ENCODE data around the gene MYO5A.

Gene MYO5A

DNA sequence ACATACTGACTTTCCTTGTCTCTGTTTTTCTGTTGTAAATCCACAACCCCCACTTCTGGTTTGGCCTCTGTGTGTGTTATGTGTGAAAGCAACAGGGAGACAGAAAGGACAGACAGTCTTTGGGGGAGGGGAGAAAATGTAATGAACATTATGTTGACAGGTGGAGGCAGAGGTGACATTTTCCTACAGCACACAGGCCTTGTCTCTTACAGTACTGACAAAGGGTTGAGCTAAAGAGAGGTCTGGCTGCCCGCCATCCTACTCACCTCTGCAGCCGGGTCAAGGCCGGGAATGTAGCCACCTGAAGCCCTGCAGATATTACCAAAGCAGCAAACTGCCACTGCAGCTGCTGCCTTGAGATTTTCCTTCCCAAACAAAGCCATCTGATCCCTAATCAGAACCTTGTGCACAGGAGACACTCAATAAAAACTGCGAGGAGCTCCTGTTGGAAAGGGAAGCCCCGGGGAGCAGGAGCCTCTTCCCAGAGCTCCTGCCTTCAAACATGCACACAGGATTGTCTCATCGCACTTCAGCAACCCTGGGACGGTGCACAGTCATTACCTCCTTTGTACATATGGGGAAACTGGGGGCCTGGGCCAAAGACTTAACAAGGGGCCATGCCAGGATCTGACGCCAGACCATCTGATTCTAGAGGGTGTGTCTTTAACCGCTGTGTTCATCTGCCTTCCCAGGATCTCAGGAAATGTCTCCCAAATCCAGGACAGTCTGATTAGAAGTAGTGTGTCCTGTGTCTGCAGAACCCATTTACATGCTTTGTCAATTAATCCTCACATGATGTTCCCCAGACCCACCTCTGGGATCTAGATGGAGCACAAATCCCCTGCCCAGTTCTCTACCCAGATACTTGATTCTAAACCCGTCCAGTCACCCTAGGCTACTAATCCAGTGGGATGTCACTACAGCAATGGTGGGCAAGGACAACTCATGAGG lies 247.3 kb downstream of the MYO5A start:
- no peak for DNase-seq

DNA sequence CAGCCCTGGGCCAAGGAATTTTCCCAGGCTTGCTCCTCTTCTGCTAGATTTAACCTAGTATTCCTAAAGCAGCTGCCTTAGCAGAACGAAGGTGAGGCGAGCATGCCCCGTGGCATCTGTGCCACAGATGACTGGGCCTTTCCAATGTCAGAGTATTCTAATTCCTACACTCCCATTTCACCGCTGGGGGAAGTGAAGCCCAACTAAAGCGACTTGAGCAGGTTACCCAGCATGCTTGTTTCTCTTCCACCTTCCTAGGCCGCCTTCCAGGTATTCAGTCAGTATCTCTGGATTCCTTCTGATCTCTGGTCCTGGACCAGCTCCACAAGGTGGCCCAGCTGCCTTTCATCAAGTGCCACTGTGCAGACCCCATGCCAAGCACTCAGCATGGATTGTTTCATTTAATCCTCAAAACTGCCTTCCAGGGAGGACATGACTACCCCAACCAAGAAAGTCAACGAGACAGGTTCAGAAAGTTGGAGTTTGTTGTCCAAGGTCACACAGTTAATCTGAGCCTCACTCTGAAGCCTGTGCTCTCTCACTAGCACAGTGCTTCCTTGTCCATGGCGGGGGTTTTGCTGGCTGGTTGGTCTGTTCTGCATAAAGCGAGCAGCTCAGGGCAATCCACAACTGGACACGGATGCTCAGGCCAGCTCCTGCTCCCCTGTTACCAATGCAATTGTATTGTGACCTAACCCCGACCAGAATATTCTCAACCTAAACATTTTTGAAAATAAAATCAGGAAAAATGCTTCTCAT lies 248.2 kb downstream of the MYO5A start:
- no peak for DNase-seq

- no peak for DNase-seq
Measured at GRCh38 chr15:52278636-52279367, 249.9 kb downstream of the MYO5A start.

GRCh38 chr15:52278135-52278534 lies 250.5 kb downstream of the MYO5A start:
- DNase-seq, result no peak

- no peak for DNase-seq
Measured at GRCh38 chr15:52277575-52277974, 251.1 kb downstream of the MYO5A start.

- DNase-seq, result no peak
Measured at GRCh38 chr15:52276256-52276770, 252.4 kb downstream of the MYO5A start.

DNA sequence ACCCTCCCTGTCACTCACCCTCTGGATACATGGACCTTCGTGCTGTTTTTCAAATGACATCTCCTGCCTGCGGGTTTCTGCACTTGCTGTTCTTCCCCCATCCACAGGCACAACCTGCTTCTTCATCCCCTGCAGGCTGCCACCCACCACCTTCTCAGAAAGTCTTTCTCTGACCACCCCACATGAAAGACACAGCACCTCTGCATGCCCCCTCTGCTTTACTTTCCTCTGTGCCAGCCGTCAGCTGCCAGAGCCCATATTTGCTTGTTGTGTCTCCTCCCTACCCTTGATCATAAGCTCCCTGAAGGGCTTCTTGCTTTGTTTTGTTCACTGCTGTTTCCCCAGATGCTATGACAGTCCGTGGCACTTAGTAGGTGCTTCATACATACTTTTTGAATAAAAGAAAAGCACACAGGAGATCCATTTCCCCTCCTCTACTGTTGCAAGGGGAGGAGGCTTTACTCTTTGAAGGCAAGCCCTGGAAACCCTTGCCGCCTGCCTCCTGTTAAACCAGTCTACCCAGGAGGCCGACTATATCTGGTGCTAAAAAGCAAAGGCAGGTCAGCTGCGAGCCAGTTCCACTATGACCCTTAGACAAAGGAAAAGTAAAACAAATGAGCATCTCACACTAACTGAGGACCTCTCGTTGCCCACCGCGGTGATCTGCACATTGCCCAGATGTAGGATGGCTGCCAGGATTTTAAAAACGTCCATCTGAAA lies 265.0 kb downstream of the MYO5A start:
- no peak for DNase-seq

DNA sequence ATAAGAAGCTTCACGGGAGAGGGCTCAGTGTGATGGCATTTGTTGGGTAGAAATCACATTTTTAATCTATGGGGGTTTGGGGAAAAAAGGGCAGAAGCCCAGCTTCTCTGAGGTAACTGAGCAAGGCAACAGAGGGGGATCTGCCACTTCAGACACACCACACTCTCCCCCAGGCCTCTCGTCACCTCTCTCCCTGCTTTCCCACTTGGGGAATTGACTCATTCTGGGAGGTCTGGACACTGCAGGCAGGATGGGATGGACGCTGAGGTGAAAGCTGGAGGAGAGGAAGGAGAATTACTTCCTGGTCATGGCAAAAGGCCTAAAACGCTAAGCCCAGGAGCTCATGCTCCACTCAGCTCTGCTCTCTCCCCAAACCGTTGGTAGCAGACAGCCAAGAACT lies 266.3 kb downstream of the MYO5A start:
- DNase-seq, result no peak

GRCh38 chr15:52261498-52262242 lies 267.0 kb downstream of the MYO5A start:
- DNase-seq, result no peak

DNA sequence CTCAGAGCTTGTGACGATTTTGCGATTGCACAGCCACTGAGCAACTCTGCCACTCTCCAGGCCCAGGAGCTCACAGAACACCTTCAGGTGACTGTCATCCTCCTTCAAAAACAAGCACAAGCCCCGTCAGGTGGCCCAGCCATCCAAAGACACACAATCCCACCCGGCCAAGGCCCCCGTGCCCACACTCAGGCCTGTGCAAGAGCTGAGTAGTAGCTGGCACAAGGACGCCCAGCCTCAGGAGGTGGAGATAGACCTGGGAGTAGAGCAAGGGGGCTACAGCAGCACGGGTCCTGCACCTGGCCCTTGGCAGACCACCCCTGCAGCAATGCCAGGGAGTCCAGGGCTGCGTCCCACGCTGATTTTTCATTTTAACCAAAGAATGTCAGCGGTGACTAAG lies 267.7 kb downstream of the MYO5A start:
- no peak for DNase-seq

DNA sequence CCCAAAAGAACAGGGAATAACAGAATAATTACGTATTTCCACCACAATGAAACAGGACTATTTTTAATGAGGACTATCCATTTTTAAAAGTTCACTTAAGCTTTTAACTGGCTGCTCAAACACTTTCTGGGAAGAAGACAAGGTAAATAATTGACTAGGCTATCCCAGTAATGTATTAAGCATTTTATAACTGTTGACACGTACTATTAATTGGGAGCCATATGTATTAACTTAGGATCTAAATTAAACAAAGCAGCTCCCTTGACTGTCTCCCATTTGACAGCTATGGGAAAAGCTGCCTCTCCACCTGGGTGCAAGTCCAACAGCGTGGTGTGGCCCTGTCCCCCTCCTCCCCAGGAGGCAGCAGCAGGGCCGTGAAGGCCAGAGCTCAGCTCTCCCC lies 269.2 kb downstream of the MYO5A start:
- no peak for DNase-seq

- DNase-seq, result no peak
Measured at GRCh38 chr15:52258461-52258860, 270.2 kb downstream of the MYO5A start.

DNA sequence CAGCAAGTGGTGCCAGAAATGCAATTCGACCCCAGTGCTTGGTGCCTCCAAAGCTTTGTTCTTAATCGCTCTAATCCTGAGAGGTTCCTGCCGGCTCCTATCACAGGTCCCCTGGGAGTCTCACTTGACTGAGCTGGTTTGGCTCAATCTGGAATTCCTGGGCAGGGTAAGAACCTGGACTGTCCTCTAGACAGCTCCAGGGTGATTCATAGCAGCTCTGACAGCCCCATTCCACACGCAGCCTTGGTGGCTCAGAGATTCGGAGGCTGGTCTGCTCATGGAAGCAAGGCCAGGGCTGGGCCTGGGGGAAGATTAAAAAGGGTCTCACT lies 271.0 kb downstream of the MYO5A start:
- DNase-seq, result no peak

Data from NCI-H510A (cell line).